ENCODE data around the gene FBXW10B.
"Not testable (repeated sequence)": the region's sequence is repeated elsewhere in the genome, so short reads cannot be mapped to it uniquely, and the experiment has no call there.

The FBXW10B gene

GRCh38 chr17:15629991-15630390 is 10.5 kb upstream of the FBXW10B start:
- not testable (repeated sequence) for DNase-seq

GRCh38 chr17:15623661-15624209 is 4.2 kb upstream of the FBXW10B start:
- DNase-seq, result not testable (repeated sequence)

- not testable (repeated sequence) for DNase-seq
These were observed 3.8 kb upstream of the FBXW10B start for GRCh38 chr17:15623255-15623654.

DNA sequence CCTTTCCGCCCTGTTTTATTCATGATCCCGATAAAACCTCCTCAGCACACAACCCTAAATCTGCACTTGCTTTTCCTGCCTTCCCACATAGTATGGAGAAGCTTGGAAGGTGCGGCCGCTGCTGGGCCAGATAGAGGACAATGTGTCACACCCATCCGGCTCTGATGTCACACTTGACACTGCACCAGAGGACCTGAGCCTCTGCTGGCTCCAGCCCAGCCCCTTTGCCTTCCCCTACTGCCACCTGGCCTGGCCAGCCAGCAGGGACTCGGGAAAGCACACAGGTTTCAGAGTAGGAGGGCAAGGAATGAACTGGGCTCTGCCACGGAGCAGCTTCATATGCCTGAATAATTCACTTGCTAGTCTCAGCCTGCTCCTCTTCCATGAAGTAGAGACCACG is 2.6 kb upstream of the FBXW10B start:
- DNase-seq, result peak; percentile 67 to 73

DNA sequence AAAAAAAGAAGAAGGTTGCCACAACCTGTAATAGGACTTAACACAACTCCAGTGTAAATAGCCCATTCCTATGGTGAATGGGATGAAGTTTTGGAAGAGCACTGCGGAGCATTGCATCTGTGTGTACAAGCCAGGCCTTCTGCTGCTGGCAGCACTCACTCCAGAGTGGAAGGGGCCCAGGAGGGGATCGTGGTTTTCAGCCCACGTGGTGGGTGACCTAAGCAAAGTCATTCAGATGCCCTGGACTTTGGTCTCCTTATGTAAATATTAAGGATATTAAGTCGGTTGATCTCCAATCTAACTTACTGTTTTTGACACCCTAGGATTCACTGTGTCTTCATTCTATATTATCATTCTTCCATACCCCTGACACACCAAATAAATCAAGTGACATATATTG is 2.7 kb downstream of the FBXW10B start:
- DNase-seq, result not testable (repeated sequence)

- DNase-seq, result not testable (repeated sequence)
These were observed 3.7 kb downstream of the FBXW10B start for GRCh38 chr17:15615850-15616249.

DNA sequence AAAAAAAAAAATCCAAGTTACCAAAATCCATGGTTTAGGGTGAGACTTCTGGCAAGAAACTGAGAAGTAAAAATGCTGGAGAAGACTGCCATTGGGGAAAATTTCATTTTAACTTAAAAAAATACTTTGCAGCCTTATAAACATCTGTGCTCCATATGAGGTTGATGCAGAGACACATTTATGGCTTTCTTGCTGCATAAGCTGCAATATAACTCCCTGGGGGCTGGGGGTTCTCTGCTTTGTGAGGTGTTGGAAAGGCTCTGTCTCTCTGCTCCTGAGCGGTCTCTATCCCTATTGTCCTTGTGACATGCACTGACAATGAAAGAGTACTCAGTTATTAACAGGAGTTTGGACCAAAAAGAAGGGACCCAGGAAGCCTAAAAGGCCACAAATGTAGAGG is 6.4 kb downstream of the FBXW10B start:
- not testable (repeated sequence) for DNase-seq

DNA sequence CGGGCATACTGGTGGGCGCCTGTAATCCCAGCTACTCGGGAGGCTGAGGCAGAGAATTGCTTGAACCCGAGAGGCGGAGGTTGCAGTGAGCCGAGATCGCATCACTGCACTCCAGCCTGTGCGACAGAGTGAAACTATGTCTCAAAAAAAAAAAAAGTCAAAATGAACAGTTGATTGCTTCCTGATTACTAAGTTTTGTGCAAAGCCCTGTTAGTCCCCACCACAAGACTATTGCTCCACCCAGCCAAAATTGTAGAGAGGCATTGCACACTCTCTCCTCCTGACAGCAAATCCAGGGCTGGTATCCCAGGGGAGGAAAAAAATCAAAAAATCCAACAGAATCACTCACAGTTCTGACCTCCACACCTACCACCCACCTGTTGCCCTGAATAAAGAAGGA is 26.5 kb downstream of the FBXW10B start:
- DNase-seq, result not testable (repeated sequence)

DNA sequence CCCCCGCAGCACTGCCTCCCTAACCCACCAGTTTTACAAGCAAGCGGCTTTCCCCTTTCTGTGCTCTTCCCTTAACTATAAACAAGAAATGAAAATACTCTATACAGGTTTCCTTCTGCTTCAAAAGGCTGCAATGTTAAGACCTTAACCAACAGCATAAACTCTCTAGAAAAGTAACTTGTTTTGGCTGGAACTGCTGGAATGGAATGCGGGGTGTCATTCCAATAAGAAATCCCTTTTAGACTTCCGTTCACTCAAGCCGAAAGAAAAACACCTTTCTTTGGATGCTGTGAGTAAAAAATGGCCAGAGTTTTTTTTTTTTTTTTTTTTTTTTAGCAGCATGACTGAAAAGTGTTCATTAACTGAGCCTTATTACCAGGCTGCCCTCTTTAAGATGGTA is 27.5 kb downstream of the FBXW10B start:
- not testable (repeated sequence) for DNase-seq

- not testable (repeated sequence) for DNase-seq
These were observed 28.7 kb downstream of the FBXW10B start for GRCh38 chr17:15590844-15591243.

- DNase-seq, result not testable (repeated sequence)
These were observed 29.7 kb downstream of the FBXW10B start for GRCh38 chr17:15589544-15590536.

DNA sequence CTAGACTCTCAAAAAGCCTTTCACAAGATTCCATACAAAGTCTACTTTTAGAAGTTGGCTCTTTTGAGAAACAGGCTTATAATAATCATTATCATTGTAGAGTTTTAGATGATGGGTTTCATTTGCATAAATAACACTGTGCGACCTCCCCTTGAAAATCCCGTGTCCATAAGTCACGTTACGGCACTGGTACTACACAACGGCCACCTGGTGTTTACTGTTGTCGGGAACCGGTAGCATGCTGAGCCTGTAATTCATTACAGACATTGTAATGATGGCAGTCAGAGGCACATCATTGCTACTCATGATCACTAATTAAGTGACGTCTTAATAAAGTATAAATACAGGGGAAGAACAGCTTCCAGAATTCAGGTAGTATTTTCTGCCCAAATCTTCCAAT is 31.5 kb downstream of the FBXW10B start:
- not testable (repeated sequence) for DNase-seq

DNA sequence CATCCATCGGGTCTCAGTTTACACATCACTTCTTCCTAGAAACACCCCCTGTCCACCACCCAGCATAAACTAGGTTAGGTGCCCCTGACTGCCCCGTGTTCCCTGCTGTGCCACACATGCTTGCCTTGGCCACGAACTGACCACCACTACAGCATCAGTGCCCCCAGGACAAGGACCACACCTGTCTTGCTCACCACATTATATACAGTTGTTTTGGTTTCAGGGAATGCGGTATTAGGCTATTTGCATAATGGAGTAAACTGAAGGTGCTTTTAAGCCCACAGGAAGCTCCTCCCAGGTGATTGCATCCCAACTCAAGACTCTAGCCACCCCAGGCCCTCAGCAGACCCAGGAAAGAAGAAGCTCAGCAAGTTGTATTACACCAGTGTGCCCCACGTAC is 36.2 kb downstream of the FBXW10B start:
- not testable (repeated sequence) for DNase-seq

GRCh38 chr17:15581462-15581861 is 38.0 kb downstream of the FBXW10B start:
- not testable (repeated sequence) for DNase-seq

- not testable (repeated sequence) for DNase-seq
These were observed 42.7 kb downstream of the FBXW10B start for GRCh38 chr17:15576848-15577247.

DNA sequence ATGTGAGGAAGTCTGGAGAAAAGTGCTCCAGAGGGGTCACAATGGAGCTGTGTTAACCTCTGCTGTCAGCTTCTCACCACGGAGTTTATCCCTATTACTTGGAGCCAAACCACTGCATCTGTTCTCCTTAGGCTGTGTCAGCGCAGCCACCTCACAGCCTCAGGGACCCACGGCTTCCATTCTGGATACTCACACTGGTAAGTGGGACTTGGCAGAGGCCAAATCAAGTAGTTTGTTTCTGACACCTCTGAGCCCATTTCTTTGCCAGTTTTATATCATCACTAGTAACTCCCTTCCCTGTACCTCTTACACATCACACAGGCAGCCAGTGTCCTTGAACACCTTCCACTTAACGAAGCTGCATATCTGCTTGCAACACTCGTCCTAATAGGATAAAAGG is 44.8 kb downstream of the FBXW10B start:
- not testable (repeated sequence) for DNase-seq

DNA sequence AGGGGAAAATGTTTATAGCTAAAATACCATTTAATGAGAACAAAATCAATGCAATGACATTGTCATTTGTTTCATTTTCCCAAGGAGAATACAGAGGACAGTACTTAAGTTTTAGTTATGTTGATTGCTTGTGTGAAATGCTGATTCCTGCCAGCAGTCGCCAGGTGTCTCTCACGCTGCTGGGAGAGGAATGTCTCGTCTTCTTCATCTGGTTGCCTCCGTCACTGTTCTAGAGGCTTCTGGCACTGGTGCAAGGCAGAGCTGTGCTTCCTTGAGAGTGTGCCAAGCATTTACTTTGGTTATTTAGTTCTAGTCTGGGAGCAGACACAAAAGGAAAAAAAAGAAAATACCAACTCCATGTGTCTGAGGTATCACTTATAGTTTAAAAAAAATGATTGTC is 45.6 kb downstream of the FBXW10B start:
- peak in 1 of 2 experiments; percentile 35 for DNase-seq
